Tibial nerve (tissue), 3 donors: ENCODE data around the gene ZBTB20.

ENCODE experiments used
- CTCF ChIP-seq, 5 experiments: fragments of 200-600 bp in 3 of 5; fragments of 450-650 bp in 2 of 5; sonication (generic) in 3 of 5; IDR thresholded peaks; one replicate each; pipeline ENCODE4 v1.5.1; 2016 to 2019; ENCODE audit warnings: antibody characterized with exemption in 5 of 5, mild to moderate bottlenecking in 3 of 5, moderate library complexity in 2 of 5
- POLR2A ChIP-seq, 2 donors: fragments of 450-650 bp; IDR thresholded peaks; one replicate each; pipeline ENCODE4 v1.6.1; 2017; ENCODE audit warnings: antibody characterized with exemption in 2 of 2, mild to moderate bottlenecking in 2 of 2, moderate library complexity in 2 of 2

GRCh38 chr3:114558271-114558670, 588.8 kb downstream of the ZBTB20 start:
- no peak for TF ChIP-seq CTCF (IDR thresholded peaks at IDR 0.05)
- TF ChIP-seq POLR2A (IDR thresholded peaks at IDR 0.05), result no peak
